SH-SY5Y (cell line): ENCODE results near the gene IGF2BP1.

Experiments used
- GATA2 ChIP-seq: IDR thresholded peaks from 2 replicates; pipeline ENCODE4 v1.6.1; 2011; ENCODE audit warnings: mild to moderate bottlenecking, low read depth, low read length
- GATA3 ChIP-seq: IDR thresholded peaks from 2 replicates; pipeline ENCODE4 v1.6.1; 2011; ENCODE audit warnings: low read depth, mild to moderate bottlenecking, low read length, moderate library complexity

GRCh38 chr17:48972749-48973097 is 24.5 kb upstream of the IGF2BP1 start:
- TF ChIP-seq GATA3 (no peak), GATA2 (no peak)
